GM12878 (cell line): ENCODE results near the gene PAPOLA. TPM values are rescaled to one million over a fixed set of nuclear protein-coding genes. Genes with fewer than 3 reads are reported as not detected.

ENCODE experiments used
- ATAC-seq: fragments of 200-7000 bp; cut with Tn5 transposase; 3 replicates; pipeline ENCODE4 v1.9.1; 2020; ENCODE audit warnings: mild to moderate bottlenecking, moderate library complexity
- BruUV-seq: library from RNA; stranded (reverse); fragments of 400-500 nt; replicated peaks from 2 replicates; lab custom pipeline; 2021; lab: Mats Ljungman, UMichigan
- CTCF ChIA-PET: fragments of 300-600 bp; sonication (Branson Sonifier 250); formaldehyde crosslinking; extraction: SDS; loops from one replicate; lab custom pipeline; 2021; ENCODE audit warnings: inconsistent platforms; lab: Yijun Ruan, JAX
- POLR2A ChIA-PET: fragments of 350-600 bp; formaldehyde crosslinking; extraction: SDS; loops from one replicate; lab custom pipeline; 2021; ENCODE audit warnings: inconsistent platforms; lab: Charles Lee
- RAD21 ChIA-PET: fragments of 300-600 bp; sonication (Branson Sonifier 250); formaldehyde crosslinking; loops from one replicate; lab custom pipeline; 2023; ENCODE audit warnings: antibody characterized with exemption; ENCODE audit not compliant: unreplicated experiment; lab: Charles Lee
- SMC1A ChIA-PET: fragments of 300-600 bp; sonication (Branson Sonifier 250); formaldehyde crosslinking; loops from one replicate; lab custom pipeline; 2023; ENCODE audit not compliant: unreplicated experiment, uncharacterized antibody; lab: Charles Lee
- DNase-seq: peaks from one replicate; pipeline ENCODE4 v3.0.0-alpha.2; 2011; ENCODE audit warnings: low read depth, low spot score
- FAIRE-seq: peaks from 3 replicates; lab custom pipeline; 2011; peaks lifted over from hg19 to GRCh38; lab: Jason Lieb, UNC
- H2AFZ ChIP-seq: 2 replicates; pipeline ENCODE4 v1.6.0; 2011; ENCODE audit warnings: low read depth, low read length, control low read depth; ENCODE audit not compliant: control insufficient read depth
- H3K27ac ChIP-seq: 2 replicates; pipeline ENCODE4 v1.5.1; 2011; ENCODE audit warnings: control low read depth; ENCODE audit not compliant: control insufficient read depth, insufficient read depth
- H3K27me3 ChIP-seq, 2 experiments: replicated peaks in 1 of 2; 2 replicates each; pipeline versions ENCODE4 v1.6.0 to v1.6.1; 2011; ENCODE audit warnings: low read length in 1 of 2; ENCODE audit not compliant: control insufficient read depth in 2 of 2, insufficient read depth in 2 of 2
- H3K36me3 ChIP-seq, 2 experiments: 2 replicates each; pipeline ENCODE4 v1.5.1; 2011; ENCODE audit warnings: low read length in 1 of 2; ENCODE audit not compliant: control insufficient read depth in 2 of 2, insufficient read depth in 2 of 2
- H3K4me1 ChIP-seq: 2 replicates; pipeline ENCODE4 v1.6.1; 2011; ENCODE audit warnings: mild to moderate bottlenecking, low read length, moderate library complexity, mixed read lengths; ENCODE audit not compliant: control insufficient read depth, insufficient read depth
- H3K4me2 ChIP-seq: 2 replicates; pipeline ENCODE4 v1.6.0; 2011; ENCODE audit warnings: control low read depth; ENCODE audit not compliant: control insufficient read depth, insufficient read depth
- H3K4me3 ChIP-seq: fragments of 200-600 bp; sonication (generic); 2 replicates; pipeline ENCODE4 v1.5.1; 2016
- H3K79me2 ChIP-seq: 2 replicates; pipeline ENCODE4 v1.6.0; 2011; ENCODE audit warnings: low read length; ENCODE audit not compliant: control insufficient read depth, insufficient read depth
- H3K9ac ChIP-seq: 2 replicates; pipeline ENCODE4 v1.8.0; 2011; ENCODE audit warnings: low read length, control low read depth, mixed read lengths; ENCODE audit not compliant: control insufficient read depth, insufficient read depth
- H3K9me3 ChIP-seq: replicated peaks from 3 replicates; pipeline ENCODE4 v1.5.1; 2011; ENCODE audit warnings: mild to moderate bottlenecking, low read length; ENCODE audit not compliant: control insufficient read depth, insufficient read depth
- H4K20me1 ChIP-seq: 2 replicates; pipeline ENCODE4 v1.6.0; 2011; ENCODE audit not compliant: control insufficient read depth, insufficient read depth
- MEF2A ChIP-seq: IDR thresholded peaks from 2 replicates; pipeline ENCODE4 v1.6.1; 2011; ENCODE audit warnings: low read depth, mild to moderate bottlenecking, low read length, moderate library complexity; ENCODE audit not compliant: insufficient read depth
- SMARCA5 ChIP-seq: fragments of 450-650 bp; IDR thresholded peaks from 2 replicates; pipeline ENCODE4 v1.6.1; 2017; ENCODE audit warnings: mild to moderate bottlenecking
- WGBS: methylation state at CpG from one replicate; pipeline ENCODE4 v1.1.6; 2016; ENCODE audit warnings: low lambda C conversion rate; ENCODE audit not compliant: insufficient replicate concordance, insufficient coverage; ENCODE audit errors: missing lambda C conversion rate; 5-methylcytosine and 5-hydroxymethylcytosine counted together
- in situ Hi-C: fragments of 300-500 bp; cut with MboI; formaldehyde crosslinking; loops from 9 replicates; pipeline ENCODE4 v1.14.3; 2018; ENCODE audit warnings: mixed read lengths
- intact Hi-C: fragments of 100-400 bp; cut with micrococcal nuclease; formaldehyde crosslinking; loops from one replicate; pipeline ENCODE4 v1.14.2; 2022; ENCODE audit not compliant: unreplicated experiment
- polyA plus RNA-seq, 11 experiments: library from polyadenylated mRNA; depleted of rRNA in 4 of 11; unstranded in 6 of 11; stranded (reverse) in 5 of 11; fragments of >200 nt; fragmentation: Nextera tagmentation in 4 of 11; fragmentation: Illumina TruSeq in 1 of 11; extraction: Ambion mirVana in 4 of 11; extraction: Trizol in 1 of 11; gene quantifications; 1 replicate in 1 of 11; 2 replicates in 10 of 11; pipeline versions ENCODE4 v1.2.1 to v1.2.3, GENCODE V29; 2011 to 2016; ENCODE audit warnings: inconsistent platforms in 2 of 11, missing spikeins in 2 of 11, low read depth in 1 of 11
- total RNA-seq, 4 experiments: library from RNA; depleted of rRNA in 3 of 4; stranded (reverse); fragments of >200 nt in 3 of 4; fragmentation: Illumina TruSeq in 1 of 4; extraction: Trizol in 1 of 4; gene quantifications; 2 replicates each; pipeline versions ENCODE4 v1.2.1 to v1.2.3, GENCODE V29; 2013 to 2021

Gene PAPOLA
- total and polyA plus RNA-seq, 10 of the 15 experiments (the other 5 are each of a cell fraction or from before 2014, with no cell fraction given): 46.0 to 185 (median 114) TPM

DNA sequence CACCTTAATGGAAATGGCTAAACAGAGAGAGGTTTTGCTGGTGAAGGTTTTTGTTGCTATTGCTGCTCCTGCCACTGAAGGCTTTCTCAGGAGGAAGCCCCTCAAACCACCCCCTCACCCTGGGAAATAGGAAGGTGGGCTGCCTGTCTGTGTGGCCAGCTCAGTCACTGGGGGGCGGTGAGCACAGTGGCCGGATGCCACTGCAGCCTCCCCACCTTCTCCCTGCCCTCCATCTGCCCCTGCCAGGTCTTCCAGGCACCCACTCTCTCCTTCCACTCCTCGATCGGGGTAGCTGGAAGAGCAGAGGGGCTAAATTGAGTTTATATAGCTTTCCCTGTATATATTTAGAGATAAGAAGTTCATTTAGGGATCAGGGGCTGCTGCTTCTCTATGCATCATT, 80.8 kb downstream of the PAPOLA start (continued):
- no peak for TF ChIP-seq SMARCA5

GRCh38 chr14:96583569-96584041, 81.4 kb downstream of the PAPOLA start:
- ATAC-seq: no peak
- H3K4me3 ChIP-seq: no peak overlapping the region
- peaks cover 0 to 2% of the 10 kb centered on the region in 2 experiments; a peak in 1 of 4 replicates for H3K27me3 ChIP-seq
- intact Hi-C loops (loop anchor here (1.0 to 2.0 kb wide), 3 partner anchors 83 to 269 kb away; no protein-coding TSS in a partner anchor), in situ Hi-C loops (loop anchor here (5.0 kb wide), 1 partner anchor 159 kb away; no protein-coding TSS in a partner anchor)
- no TSS peak for BruUV-seq
- RAD21 ChIA-PET: interaction anchor here (0.7 to 1.2 kb wide), 4 partner anchors 116 to 276 kb away, joined by 3 to 5 read pairs (median 4); no protein-coding TSS in a partner anchor
- no peaks in the 10 kb centered on the region for H4K20me1 ChIP-seq
- no peak overlapping the region for H3K9ac ChIP-seq
- H3K79me2 ChIP-seq: no peaks in the 10 kb centered on the region
- SMC1A ChIA-PET: interaction anchor here (0.5 to 1.8 kb wide), 3 partner anchors 80 to 269 kb away, joined by 3 to 10 read pairs (median 4); no protein-coding TSS in a partner anchor
- POLR2A ChIA-PET: no interaction called here
- CTCF ChIA-PET: interaction anchor here (0.5 to 6.8 kb wide), 8 partner anchors 15 to 1549 kb away, joined by 3 to 49 read pairs (median 4); no protein-coding TSS in a partner anchor
- DNase-seq: no peak
- H3K36me3 ChIP-seq: no peaks in the 10 kb centered on the region
- no peaks in the 10 kb centered on the region for H3K9me3 ChIP-seq
- no peak for TF ChIP-seq MEF2A
- WGBS: 22% methylated on average over 10 of the region's 10 CpGs
- H3K27ac ChIP-seq: no peak overlapping the region
- no peak for FAIRE-seq
- H2AFZ ChIP-seq: no peak overlapping the region
- H3K4me1 ChIP-seq: no peaks in the 10 kb centered on the region
- H3K4me2 ChIP-seq: no peak overlapping the region
